Neural cell (in vitro differentiated cells): ENCODE data around the gene CPHXL2. TPM values are rescaled to one million over a fixed set of nuclear protein-coding genes. Genes with fewer than 3 reads are reported as not detected.

Experiments
- H2AFZ ChIP-seq: fragments of 200-600, 300-800 bp; sonication (generic), shearing (Covaris generic); 2 replicates; pipeline ENCODE4 v1.6.0; 2014; ENCODE audit warnings: low read depth, mild to moderate bottlenecking, antibody characterized with exemption, low read length, moderate library complexity
- H3F3A ChIP-seq: fragments of 200-600 bp; shearing (Covaris generic); 2 replicates; pipeline ENCODE4 v1.6.1; 2016; ENCODE audit warnings: mild to moderate bottlenecking, moderate library complexity, mixed read lengths, antibody characterized with exemption, low read length; ENCODE audit not compliant: insufficient read depth, poor library complexity, severe bottlenecking
- H3K27ac ChIP-seq: fragments of 200-600, 300-800 bp; sonication (generic), shearing (Covaris generic); 2 replicates; pipeline ENCODE4 v1.5.1; 2014; ENCODE audit warnings: mild to moderate bottlenecking, low read length, moderate library complexity
- H3K27me3 ChIP-seq: fragments of 300-800, 200-600 bp; sonication (generic), shearing (Covaris generic); 2 replicates; pipeline ENCODE4 v1.6.0; 2014; ENCODE audit warnings: mild to moderate bottlenecking, low read depth, low read length, moderate library complexity; ENCODE audit not compliant: insufficient read depth
- H3K36me3 ChIP-seq: fragments of 300-800, 200-600 bp; sonication (generic), shearing (Covaris generic); 2 replicates; pipeline ENCODE4 v1.5.1; 2014; ENCODE audit warnings: mild to moderate bottlenecking, antibody characterized with exemption, low read length, moderate library complexity; ENCODE audit not compliant: insufficient read depth
- H3K4me2 ChIP-seq: fragments of 300-800, 200-600 bp; sonication (generic), shearing (Covaris generic); 2 replicates; pipeline ENCODE4 v1.6.0; 2014; ENCODE audit warnings: mild to moderate bottlenecking, low read length
- H3K4me3 ChIP-seq: fragments of 300-800, 200-600 bp; sonication (generic), shearing (Covaris generic); 2 replicates; pipeline ENCODE4 v1.5.1; 2014; ENCODE audit warnings: mild to moderate bottlenecking, low read length, moderate library complexity
- H3K79me2 ChIP-seq: fragments of 200-600 bp; shearing (Covaris generic); replicated peaks from 2 replicates; pipeline ENCODE4 v1.6.0; 2014; ENCODE audit warnings: mild to moderate bottlenecking, low read length, moderate library complexity; ENCODE audit not compliant: insufficient read depth
- H3K9ac ChIP-seq: fragments of 300-800, 200-600 bp; sonication (generic), shearing (Covaris generic); 2 replicates; pipeline ENCODE4 v1.6.1; 2016; ENCODE audit warnings: mild to moderate bottlenecking, low read length, mixed read lengths
- H3K9me2 ChIP-seq: fragments of 200-600 bp; shearing (Covaris generic); 2 replicates; pipeline ENCODE4 v1.6.1; 2016; ENCODE audit warnings: mild to moderate bottlenecking, low read length, mixed read lengths; ENCODE audit not compliant: insufficient read depth
- H3K9me3 ChIP-seq: fragments of 200-600, 300-800 bp; sonication (generic), shearing (Covaris generic); 2 replicates; pipeline ENCODE4 v1.6.1; 2016; ENCODE audit warnings: mild to moderate bottlenecking, mixed run types, low read length, moderate library complexity, mixed read lengths
- H4K20me1 ChIP-seq: fragments of 200-600 bp; shearing (Covaris generic); 2 replicates; pipeline ENCODE4 v1.6.1; 2016; ENCODE audit warnings: mild to moderate bottlenecking, mixed run types; ENCODE audit not compliant: insufficient read depth
- EP300 ChIP-seq: fragments of 450-650 bp; conservative IDR thresholded peaks from 2 replicates; pipeline ENCODE4 v1.6.1; 2014; ENCODE audit warnings: antibody characterized with exemption, mild to moderate bottlenecking, moderate library complexity; ENCODE audit not compliant: poor library complexity, severe bottlenecking
- EZH2 ChIP-seq: fragments of 200-600, 300-800 bp; shearing (Covaris generic), sonication (generic); IDR thresholded peaks from 2 replicates; pipeline ENCODE4 v1.6.1; 2014; ENCODE audit warnings: antibody characterized with exemption, low read length, borderline replicate concordance, mild to moderate bottlenecking; ENCODE audit not compliant: insufficient read depth, poor library complexity, severe bottlenecking
- MXI1 ChIP-seq: fragments of 450-650 bp; conservative IDR thresholded peaks from 2 replicates; pipeline ENCODE4 v1.6.1; 2014; ENCODE audit warnings: antibody characterized with exemption, mild to moderate bottlenecking; ENCODE audit not compliant: poor library complexity, severe bottlenecking
- POLR2AphosphoS5 ChIP-seq: IDR thresholded peaks from 2 replicates; pipeline ENCODE4 v1.6.1; 2012
- RAD21 ChIP-seq: fragments of 450-650 bp; conservative IDR thresholded peaks from 2 replicates; pipeline ENCODE4 v1.6.1; 2014; ENCODE audit warnings: antibody characterized with exemption, mild to moderate bottlenecking, moderate library complexity
- SMC3 ChIP-seq: fragments of 450-650 bp; conservative IDR thresholded peaks from 2 replicates; pipeline ENCODE4 v1.6.1; 2014; ENCODE audit warnings: antibody characterized with exemption, mild to moderate bottlenecking, moderate library complexity; ENCODE audit not compliant: poor library complexity
- TAF1 ChIP-seq: IDR thresholded peaks from 2 replicates; pipeline ENCODE4 v1.6.1; 2012; ENCODE audit warnings: low read depth
- polyA plus RNA-seq: library from polyadenylated mRNA; depleted of rRNA; stranded (reverse); fragments of >200 nt; gene quantifications from 2 replicates; pipeline ENCODE4 v1.2.3, GENCODE V29; 2014
- small RNA-seq, 3 experiments: library from RNA; depleted of rRNA; stranded (forward); fragments of <200 nt; gene quantifications; one replicate each; pipeline ENCODE3, GENCODE V24; 2012
- TF ChIP-seq, protein P1 (sequence below): IDR thresholded peaks from 2 replicates; pipeline ENCODE4 v1.6.1; 2012; ENCODE audit warnings: borderline replicate concordance
- TF ChIP-seq, protein P2 (sequence below): fragments of 450-650 bp; IDR thresholded peaks from 2 replicates; pipeline ENCODE4 v1.5.1; 2014; ENCODE audit warnings: antibody characterized with exemption, mild to moderate bottlenecking, moderate library complexity; ENCODE audit not compliant: poor library complexity, severe bottlenecking

CPHXL2 gene
- polyA plus RNA-seq, 1 donor from 2014 or later, result not detected

DNA sequence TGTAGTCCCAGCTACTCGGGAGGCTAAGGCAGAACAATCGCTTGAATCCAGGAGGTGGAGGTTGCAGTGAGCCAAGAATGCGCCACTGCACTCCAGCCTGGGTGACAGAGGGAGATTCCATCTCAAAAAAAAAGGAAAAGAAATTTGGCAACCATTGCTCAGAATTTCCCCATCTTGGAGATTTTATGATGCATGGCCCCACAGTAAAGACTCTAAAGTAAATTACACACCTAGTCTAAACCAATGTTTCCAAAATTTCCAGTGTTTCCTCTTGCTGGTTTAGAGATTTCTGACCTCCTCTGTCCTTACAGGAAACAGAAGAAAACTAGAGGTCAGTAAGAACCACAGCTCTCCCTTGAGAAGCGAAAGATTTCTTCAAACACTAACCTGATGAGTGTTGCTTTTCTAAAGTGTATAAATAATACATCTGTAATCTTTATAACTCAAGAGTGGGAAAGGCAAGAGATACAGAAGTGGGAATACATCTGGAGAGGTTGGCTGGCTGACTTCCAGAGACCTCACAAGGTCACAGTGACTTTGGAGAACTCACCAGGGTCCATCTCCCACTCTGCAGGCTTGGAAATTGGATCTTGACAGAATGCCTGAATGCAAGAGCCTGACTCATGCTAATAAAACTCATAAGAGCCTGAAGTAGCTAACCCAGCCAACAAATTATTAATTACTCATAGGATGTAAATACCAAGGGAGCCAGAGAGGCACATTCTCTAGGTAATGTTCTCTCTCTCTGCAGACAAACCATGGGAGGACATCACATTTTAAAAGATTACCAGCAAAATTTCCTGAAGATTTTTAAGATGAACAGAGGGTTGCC, 62.5 kb downstream of the CPHXL2 start:
- Histone ChIP-seq H3K9ac (no peak overlapping the region), H2AFZ (no peak overlapping the region), H3K4me3 (no peak overlapping the region), H3K9me2 (no peaks in the 10 kb centered on the region), H3K36me3 (peaks cover 3% of the 10 kb centered on the region), H3K27ac (no peak overlapping the region), H3F3A (no peaks in the 10 kb centered on the region), H3K4me2 (no peak overlapping the region), H3K27me3 (no peaks in the 10 kb centered on the region), H3K79me2 (no peaks in the 10 kb centered on the region), H3K9me3 (no peaks in the 10 kb centered on the region), H4K20me1 (no peaks in the 10 kb centered on the region)
- TF ChIP-seq POLR2AphosphoS5 (no peak), SMC3 (no peak), RAD21 (no peak), EP300 (no peak), EZH2 (no peak), MXI1 (no peak), TAF1 (no peak)
- TF ChIP-seq, protein P1, sequence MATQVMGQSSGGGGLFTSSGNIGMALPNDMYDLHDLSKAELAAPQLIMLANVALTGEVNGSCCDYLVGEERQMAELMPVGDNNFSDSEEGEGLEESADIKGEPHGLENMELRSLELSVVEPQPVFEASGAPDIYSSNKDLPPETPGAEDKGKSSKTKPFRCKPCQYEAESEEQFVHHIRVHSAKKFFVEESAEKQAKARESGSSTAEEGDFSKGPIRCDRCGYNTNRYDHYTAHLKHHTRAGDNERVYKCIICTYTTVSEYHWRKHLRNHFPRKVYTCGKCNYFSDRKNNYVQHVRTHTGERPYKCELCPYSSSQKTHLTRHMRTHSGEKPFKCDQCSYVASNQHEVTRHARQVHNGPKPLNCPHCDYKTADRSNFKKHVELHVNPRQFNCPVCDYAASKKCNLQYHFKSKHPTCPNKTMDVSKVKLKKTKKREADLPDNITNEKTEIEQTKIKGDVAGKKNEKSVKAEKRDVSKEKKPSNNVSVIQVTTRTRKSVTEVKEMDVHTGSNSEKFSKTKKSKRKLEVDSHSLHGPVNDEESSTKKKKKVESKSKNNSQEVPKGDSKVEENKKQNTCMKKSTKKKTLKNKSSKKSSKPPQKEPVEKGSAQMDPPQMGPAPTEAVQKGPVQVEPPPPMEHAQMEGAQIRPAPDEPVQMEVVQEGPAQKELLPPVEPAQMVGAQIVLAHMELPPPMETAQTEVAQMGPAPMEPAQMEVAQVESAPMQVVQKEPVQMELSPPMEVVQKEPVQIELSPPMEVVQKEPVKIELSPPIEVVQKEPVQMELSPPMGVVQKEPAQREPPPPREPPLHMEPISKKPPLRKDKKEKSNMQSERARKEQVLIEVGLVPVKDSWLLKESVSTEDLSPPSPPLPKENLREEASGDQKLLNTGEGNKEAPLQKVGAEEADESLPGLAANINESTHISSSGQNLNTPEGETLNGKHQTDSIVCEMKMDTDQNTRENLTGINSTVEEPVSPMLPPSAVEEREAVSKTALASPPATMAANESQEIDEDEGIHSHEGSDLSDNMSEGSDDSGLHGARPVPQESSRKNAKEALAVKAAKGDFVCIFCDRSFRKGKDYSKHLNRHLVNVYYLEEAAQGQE, result no peak
- TF ChIP-seq, protein P2, sequence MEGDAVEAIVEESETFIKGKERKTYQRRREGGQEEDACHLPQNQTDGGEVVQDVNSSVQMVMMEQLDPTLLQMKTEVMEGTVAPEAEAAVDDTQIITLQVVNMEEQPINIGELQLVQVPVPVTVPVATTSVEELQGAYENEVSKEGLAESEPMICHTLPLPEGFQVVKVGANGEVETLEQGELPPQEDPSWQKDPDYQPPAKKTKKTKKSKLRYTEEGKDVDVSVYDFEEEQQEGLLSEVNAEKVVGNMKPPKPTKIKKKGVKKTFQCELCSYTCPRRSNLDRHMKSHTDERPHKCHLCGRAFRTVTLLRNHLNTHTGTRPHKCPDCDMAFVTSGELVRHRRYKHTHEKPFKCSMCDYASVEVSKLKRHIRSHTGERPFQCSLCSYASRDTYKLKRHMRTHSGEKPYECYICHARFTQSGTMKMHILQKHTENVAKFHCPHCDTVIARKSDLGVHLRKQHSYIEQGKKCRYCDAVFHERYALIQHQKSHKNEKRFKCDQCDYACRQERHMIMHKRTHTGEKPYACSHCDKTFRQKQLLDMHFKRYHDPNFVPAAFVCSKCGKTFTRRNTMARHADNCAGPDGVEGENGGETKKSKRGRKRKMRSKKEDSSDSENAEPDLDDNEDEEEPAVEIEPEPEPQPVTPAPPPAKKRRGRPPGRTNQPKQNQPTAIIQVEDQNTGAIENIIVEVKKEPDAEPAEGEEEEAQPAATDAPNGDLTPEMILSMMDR, result no peak

Small RNA genes lying within 50 kb of the gene (small RNA-seq; reads per million reads assigned to genes)
- 0 reads per million in 3 experiments for gene RN7SL520P

Other genes with a start within 250 kb of the CPHXL2 start
- 197 and 201 TPM in 2 replicates for gene CFDP1, start 243.5 kb downstream of the CPHXL2 start, polyA plus RNA-seq
- gene TMEM170A, start 212.3 kb downstream of the CPHXL2 start, polyA plus RNA-seq, result 32.2 and 35.9 TPM in 2 replicates
- gene CHST6, start 181.6 kb downstream of the CPHXL2 start, polyA plus RNA-seq, result 0.02 TPM in 1 of 2 replicates, not detected in the other
- gene CHST5, start 140.9 kb downstream of the CPHXL2 start, polyA plus RNA-seq, result 0.84 and 2.7 TPM in 2 replicates
- 19.6 and 25.6 TPM in 2 replicates for gene TMEM231, start 120.8 kb downstream of the CPHXL2 start, polyA plus RNA-seq
- 299 and 344 TPM in 2 replicates for gene GABARAPL2, start 110.6 kb downstream of the CPHXL2 start, polyA plus RNA-seq
- 62.8 and 64.5 TPM in 2 replicates for gene ADAT1, start 53.7 kb downstream of the CPHXL2 start, polyA plus RNA-seq
- 151 and 159 TPM in 2 replicates for gene KARS1, start 29.3 kb downstream of the CPHXL2 start, polyA plus RNA-seq
- 706 and 752 TPM in 2 replicates for gene TERF2IP, start 29.2 kb downstream of the CPHXL2 start, polyA plus RNA-seq
- gene DUXB, start 24.5 kb upstream of the CPHXL2 start, polyA plus RNA-seq, result not detected in 2 replicates
- not detected in 2 replicates for gene CPHXL, start 49.5 kb upstream of the CPHXL2 start, polyA plus RNA-seq